Forelimb muscle (tissue), 1 donor: Measurements from ENCODE around the gene CAMK2D. TPM values are rescaled to one million over a fixed set of nuclear protein-coding genes. Genes with fewer than 3 reads are reported as not detected.

Source experiments
- DNase-seq: peaks from one replicate; pipeline ENCODE4 v3.0.0-alpha.2; 2013; ENCODE audit warnings: low read depth
- polyA plus RNA-seq: library from polyadenylated mRNA; unstranded; fragments of 120-200 nt; gene quantifications from one replicate; pipeline ENCODE4 v1.2.1, GENCODE V29; 2013; ENCODE audit not compliant: insufficient read length

The CAMK2D gene
- polyA plus RNA-seq, 1 donor: 172 TPM

GRCh38 chr4:113444386-113444785 lies 317.2 kb downstream of the CAMK2D start:
- no peak for DNase-seq

GRCh38 chr4:113442826-113443225 lies 318.7 kb downstream of the CAMK2D start:
- no peak for DNase-seq

GRCh38 chr4:113440371-113440770 lies 321.2 kb downstream of the CAMK2D start:
- DNase-seq: no peak

GRCh38 chr4:113438596-113438995 lies 322.9 kb downstream of the CAMK2D start:
- no peak for DNase-seq

GRCh38 chr4:113437129-113437528 lies 324.4 kb downstream of the CAMK2D start:
- no peak for DNase-seq

GRCh38 chr4:113436360-113436759 lies 325.2 kb downstream of the CAMK2D start:
- DNase-seq: no peak

- peak; percentile 59 for DNase-seq
These were observed 325.6 kb downstream of the CAMK2D start for GRCh38 chr4:113435893-113436292.

GRCh38 chr4:113434247-113434587 lies 327.3 kb downstream of the CAMK2D start:
- no peak for DNase-seq

- no peak for DNase-seq
These were observed 327.8 kb downstream of the CAMK2D start for GRCh38 chr4:113433536-113434246.

GRCh38 chr4:113433116-113433515 lies 328.4 kb downstream of the CAMK2D start:
- no peak for DNase-seq

GRCh38 chr4:113423631-113424030 lies 337.9 kb downstream of the CAMK2D start:
- no peak for DNase-seq

GRCh38 chr4:113420938-113421337 lies 340.6 kb downstream of the CAMK2D start:
- no peak for DNase-seq

GRCh38 chr4:113419631-113420030 lies 341.9 kb downstream of the CAMK2D start:
- DNase-seq: no peak

GRCh38 chr4:113411496-113411938 lies 350.0 kb downstream of the CAMK2D start:
- no peak for DNase-seq

- DNase-seq: no peak
These were observed 350.9 kb downstream of the CAMK2D start for GRCh38 chr4:113410686-113411085.

GRCh38 chr4:113409181-113409580 lies 352.4 kb downstream of the CAMK2D start:
- no peak for DNase-seq

GRCh38 chr4:113407409-113407808 lies 354.1 kb downstream of the CAMK2D start:
- DNase-seq: no peak

- no peak for DNase-seq
These were observed 354.9 kb downstream of the CAMK2D start for GRCh38 chr4:113406723-113407016.

GRCh38 chr4:113405874-113406722 lies 355.4 kb downstream of the CAMK2D start:
- no peak for DNase-seq

GRCh38 chr4:113404841-113405240 lies 356.7 kb downstream of the CAMK2D start:
- DNase-seq: no peak

GRCh38 chr4:113404167-113404571 lies 357.4 kb downstream of the CAMK2D start:
- no peak for DNase-seq
